Body of pancreas (tissue), 4 donors: Measurements from ENCODE around the gene LRIF1. TPM values are rescaled to one million over a fixed set of nuclear protein-coding genes. Genes with fewer than 3 reads are reported as not detected.

Experiments used
- ATAC-seq: fragments of 150-250 bp; one replicate; pipeline ENCODE4 v1.9.1; 2016
- DNase-seq, 4 donors: peaks; one replicate each; pipeline ENCODE4 v3.0.0-alpha.2; 2019
- H3K27ac ChIP-seq, 4 donors: fragments of 200-600 bp; sonication (generic); 1 replicate in 3 of 4; 2 replicates in 1 of 4; pipeline versions ENCODE4 v1.5.1 to v1.6.1; 2016 to 2019; ENCODE audit warnings: mild to moderate bottlenecking in 1 of 4, mixed read lengths in 1 of 4, moderate library complexity in 1 of 4
- H3K27me3 ChIP-seq, 2 donors: fragments of 200-600 bp; sonication (generic); one replicate each; pipeline ENCODE4 v1.6.0; 2016; ENCODE audit warnings: mild to moderate bottlenecking in 1 of 2
- H3K36me3 ChIP-seq, 2 donors: fragments of 200-600 bp; sonication (generic); replicated peaks in 1 of 2; 2 replicates each; pipeline ENCODE4 v1.5.1; 2016; ENCODE audit warnings: low read depth in 2 of 2; ENCODE audit not compliant: insufficient read depth in 1 of 2
- H3K4me1 ChIP-seq: fragments of 200-600 bp; sonication (generic); one replicate; pipeline ENCODE4 v1.6.0; 2016
- H3K4me3 ChIP-seq, 2 donors: fragments of 200-600 bp; sonication (generic); 1 replicate in 1 of 2; 2 replicates in 1 of 2; pipeline ENCODE4 v1.5.1; 2016 to 2019
- H3K9me3 ChIP-seq, 3 donors: fragments of 200-600 bp; sonication (generic); 1 replicate in 2 of 3; 2 replicates in 1 of 3; pipeline ENCODE4 v1.5.1; 2016
- CTCF ChIP-seq, 7 experiments: fragments of 450-650 bp in 4 of 7; fragments of 200-600 bp in 3 of 7; sonication (generic) in 3 of 7; IDR thresholded peaks; one replicate each; pipeline ENCODE4 v1.5.1; 2016 to 2019; ENCODE audit warnings: antibody characterized with exemption in 7 of 7
- POLR2A ChIP-seq, 3 donors: fragments of 450-650 bp; IDR thresholded peaks; one replicate each; pipeline ENCODE4 v1.6.1; 2016; ENCODE audit warnings: antibody characterized with exemption in 3 of 3, mild to moderate bottlenecking in 2 of 3
- WGBS, 2 donors: methylation state at CpG; one replicate each; pipeline ENCODE4 v1.1.5; 2017; 5-methylcytosine and 5-hydroxymethylcytosine counted together
- intact Hi-C: fragments of 100-400 bp; cut with DNase I; formaldehyde crosslinking; loops from one replicate; pipeline ENCODE4 v1.15.1; 2023
- total RNA-seq, 2 donors: library from RNA; depleted of rRNA; stranded (reverse); fragments of >200 nt; gene quantifications; one replicate each; pipeline ENCODE4 v1.1.0, GENCODE V29; 2016

LRIF1 gene
- total RNA-seq, 2 donors from 2014 or later: 3.6 to 9.9 TPM

DNA sequence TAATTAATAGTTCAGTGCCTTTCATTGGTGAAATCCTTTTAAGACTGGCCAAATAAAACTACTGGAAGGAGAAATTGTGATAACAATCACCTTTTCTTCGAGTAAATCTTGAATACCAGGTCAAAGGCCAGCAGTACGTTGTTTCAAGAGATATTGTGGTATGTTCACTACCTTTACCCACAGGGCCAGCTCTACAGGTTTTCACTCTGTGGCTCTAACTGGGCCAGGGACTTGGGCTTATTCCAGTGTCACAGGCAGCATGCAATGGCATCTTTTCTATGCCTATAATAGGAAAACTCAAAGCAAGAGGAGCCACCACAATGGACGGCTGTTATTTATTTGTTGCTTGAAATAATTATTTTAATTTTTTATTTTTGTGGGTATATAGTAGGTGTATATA, 26.8 kb upstream of the LRIF1 start:
- H3K4me3 ChIP-seq: no peak overlapping the region
- no peak overlapping the region for H3K27ac ChIP-seq
- intact Hi-C loops: no loop called here
- no peaks in the 10 kb centered on the region for H3K36me3 ChIP-seq
- DNase-seq (no peak), ATAC-seq (no peak)
- TF ChIP-seq POLR2A (IDR thresholded peaks at IDR 0.05): no peak
- TF ChIP-seq CTCF (IDR thresholded peaks at IDR 0.05): no peak
- H3K9me3 ChIP-seq: no peaks in the 10 kb centered on the region
- no peaks in the 10 kb centered on the region for H3K4me1 ChIP-seq
- WGBS, 2 donors: 62 to 64% methylated on average over 3 of the region's 3 CpGs
- no peaks in the 10 kb centered on the region for H3K27me3 ChIP-seq

GRCh38 chr1:110986407-110986891, 22.7 kb upstream of the LRIF1 start:
- H3K4me3 ChIP-seq: no peak overlapping the region
- H3K27me3 ChIP-seq: no peaks in the 10 kb centered on the region
- no peak for TF ChIP-seq POLR2A (IDR thresholded peaks at IDR 0.05)
- TF ChIP-seq CTCF (IDR thresholded peaks at IDR 0.05): no peak
- H3K27ac ChIP-seq: no peak overlapping the region
- no peaks in the 10 kb centered on the region for H3K9me3 ChIP-seq
- DNase-seq: no peak
- H3K4me1 ChIP-seq: no peaks in the 10 kb centered on the region
- ATAC-seq: no peak
- intact Hi-C loops: no loop called here
- H3K36me3 ChIP-seq: no peaks in the 10 kb centered on the region

- Histone ChIP-seq H3K9me3 (peaks cover 0 to 7% (median 0%) of the 10 kb centered on the region in 3 donors), H3K27ac (no peak overlapping the region), H3K27me3 (no peaks in the 10 kb centered on the region), H3K4me1 (no peaks in the 10 kb centered on the region), H3K36me3 (no peaks in the 10 kb centered on the region), H3K4me3 (no peak overlapping the region)
- no peak for ATAC-seq
- intact Hi-C loops: no loop called here
- DNase-seq: no peak
- TF ChIP-seq POLR2A (IDR thresholded peaks at IDR 0.05) (no peak), CTCF (IDR thresholded peaks at IDR 0.05) (no peak)
- WGBS, 2 donors: 50 to 61% methylated on average over 3 of the region's 3 CpGs
These were observed 18.6 kb upstream of the LRIF1 start for GRCh38 chr1:110982320-110982719.

- 74 to 80% methylated on average over 2 of the region's 2 CpGs for WGBS, 2 donors
- DNase-seq: no peak
- TF ChIP-seq POLR2A (IDR thresholded peaks at IDR 0.05) (no peak), CTCF (IDR thresholded peaks at IDR 0.05) (no peak)
These were observed 15.4 kb upstream of the LRIF1 start for GRCh38 chr1:110979154-110979553.

GRCh38 chr1:110976089-110976488, 12.4 kb upstream of the LRIF1 start:
- no peak overlapping the region for H3K27ac ChIP-seq
- H3K9me3 ChIP-seq: peaks cover 0 to 7% (median 0%) of the 10 kb centered on the region in 3 donors
- ATAC-seq (no peak), DNase-seq (no peak)
- no peaks in the 10 kb centered on the region for H3K36me3 ChIP-seq
- H3K4me3 ChIP-seq: no peak overlapping the region
- intact Hi-C loops: no loop called here
- H3K4me1 ChIP-seq: no peaks in the 10 kb centered on the region
- no peak for TF ChIP-seq POLR2A (IDR thresholded peaks at IDR 0.05)
- TF ChIP-seq CTCF (IDR thresholded peaks at IDR 0.05): no peak
- H3K27me3 ChIP-seq: no peaks in the 10 kb centered on the region
- WGBS, 2 donors: 83 to 89% methylated on average over 3 of the region's 3 CpGs

More at GRCh38 chr1:110979154-110979553, 15.4 kb upstream of the LRIF1 start:
- no peak overlapping the region for H3K4me3 ChIP-seq
- H3K36me3 ChIP-seq: no peaks in the 10 kb centered on the region
- H3K27ac ChIP-seq: no peak overlapping the region
- intact Hi-C loops: no loop called here
- ATAC-seq: no peak
- H3K27me3 ChIP-seq: no peaks in the 10 kb centered on the region
- H3K4me1 ChIP-seq: no peaks in the 10 kb centered on the region
- H3K9me3 ChIP-seq: peaks cover 0 to 7% (median 0%) of the 10 kb centered on the region in 3 donors
